GM11168 (cell line): ENCODE measurements around the gene KCNQ2.

Source experiments
- in situ Hi-C: fragments of 300-500 bp; cut with MboI; formaldehyde crosslinking; loops from one replicate; pipeline ENCODE4 v1.12.0; 2022; ENCODE audit warnings: low sequenced_read_pairs; ENCODE audit not compliant: unreplicated experiment

KCNQ2 gene

GRCh38 chr20:63441136-63442099 lies 31.0 kb downstream of the KCNQ2 start:
- in situ Hi-C loops = no loop called here

GRCh38 chr20:63440366-63440955 lies 32.0 kb downstream of the KCNQ2 start:
- in situ Hi-C loops = no loop called here

- in situ Hi-C loops = no loop called here
Observed at GRCh38 chr20:63439866-63440265, 32.6 kb downstream of the KCNQ2 start.

GRCh38 chr20:63438121-63438520 lies 34.3 kb downstream of the KCNQ2 start:
- in situ Hi-C loops = no loop called here

- in situ Hi-C loops = no loop called here
Observed at GRCh38 chr20:63435552-63435951, 36.9 kb downstream of the KCNQ2 start.

- in situ Hi-C loops = no loop called here
Observed at GRCh38 chr20:63434599-63435378, 37.7 kb downstream of the KCNQ2 start.

GRCh38 chr20:63433756-63434531 lies 38.5 kb downstream of the KCNQ2 start:
- in situ Hi-C loops = no loop called here

GRCh38 chr20:63433351-63433750 lies 39.1 kb downstream of the KCNQ2 start:
- in situ Hi-C loops = no loop called here

GRCh38 chr20:63432577-63433325 lies 39.7 kb downstream of the KCNQ2 start:
- in situ Hi-C loops = no loop called here

GRCh38 chr20:63431944-63432343 lies 40.5 kb downstream of the KCNQ2 start:
- in situ Hi-C loops = no loop called here

- in situ Hi-C loops = no loop called here
Observed at GRCh38 chr20:63430891-63431290, 41.6 kb downstream of the KCNQ2 start.

GRCh38 chr20:63429992-63430391 lies 42.5 kb downstream of the KCNQ2 start:
- in situ Hi-C loops = no loop called here

GRCh38 chr20:63428906-63429575 lies 43.4 kb downstream of the KCNQ2 start:
- in situ Hi-C loops = no loop called here

- in situ Hi-C loops = no loop called here
Observed at GRCh38 chr20:63427724-63428330, 44.6 kb downstream of the KCNQ2 start.

GRCh38 chr20:63427206-63427605 lies 45.2 kb downstream of the KCNQ2 start:
- in situ Hi-C loops = no loop called here

GRCh38 chr20:63425846-63426485 lies 46.5 kb downstream of the KCNQ2 start:
- in situ Hi-C loops = no loop called here

- in situ Hi-C loops = no loop called here
Observed at GRCh38 chr20:63424613-63425012, 47.8 kb downstream of the KCNQ2 start.

- in situ Hi-C loops = no loop called here
Observed at GRCh38 chr20:63423751-63424150, 48.7 kb downstream of the KCNQ2 start.
